ENCODE results near the gene WFDC10A.
"Not testable (repeated sequence)": the region's sequence is repeated elsewhere in the genome, so short reads cannot be mapped to it uniquely, and the experiment has no call there.

Gene WFDC10A

DNA sequence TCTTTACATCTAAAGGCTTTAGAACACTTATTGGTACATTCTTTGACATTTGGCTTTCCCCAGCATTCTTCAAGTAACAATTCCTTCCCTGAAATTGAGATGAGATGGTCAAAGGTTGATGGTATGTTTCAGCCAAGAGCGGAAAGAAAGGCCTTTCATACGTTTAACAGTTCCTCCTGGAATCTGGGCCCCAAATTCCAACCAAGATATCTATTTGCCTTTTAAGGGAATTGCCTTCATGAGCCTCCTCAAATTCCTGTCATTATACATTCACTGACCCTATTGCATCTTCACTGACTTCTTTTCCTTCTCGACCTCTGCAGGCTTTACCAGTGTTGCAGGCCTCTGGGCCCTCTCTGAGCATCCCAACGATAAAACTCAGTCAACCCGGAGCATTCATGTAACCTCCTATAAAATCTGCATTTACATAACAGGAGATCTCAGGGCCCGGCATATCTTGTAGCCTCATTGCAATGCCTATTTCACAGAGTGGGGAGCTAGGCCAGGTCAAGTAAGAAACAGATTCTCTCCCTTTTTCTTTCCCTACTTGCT is 19.8 kb downstream of the WFDC10A start:
- DNase-seq, result no peak

GRCh38 chr20:45651726-45652125 is 22.2 kb downstream of the WFDC10A start:
- not testable (repeated sequence) for DNase-seq

DNA sequence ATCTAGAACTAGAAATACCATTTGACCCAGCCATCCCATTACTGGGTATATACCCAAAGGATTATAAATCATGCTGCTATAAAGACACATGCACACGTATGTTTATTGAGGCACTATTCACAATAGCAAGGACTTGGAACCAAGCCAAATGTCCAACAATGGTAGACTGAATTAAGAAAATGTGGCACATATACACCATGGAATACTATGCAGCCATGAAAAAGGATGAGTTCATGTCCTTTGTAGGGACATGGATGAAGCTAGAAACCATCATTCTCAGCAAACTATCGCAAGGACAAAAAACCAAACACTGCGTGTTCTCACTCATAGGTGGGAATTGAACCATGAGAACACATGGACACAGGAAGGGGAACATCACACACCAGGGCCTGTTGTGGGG is 27.5 kb downstream of the WFDC10A start:
- DNase-seq, result not testable (repeated sequence)

DNA sequence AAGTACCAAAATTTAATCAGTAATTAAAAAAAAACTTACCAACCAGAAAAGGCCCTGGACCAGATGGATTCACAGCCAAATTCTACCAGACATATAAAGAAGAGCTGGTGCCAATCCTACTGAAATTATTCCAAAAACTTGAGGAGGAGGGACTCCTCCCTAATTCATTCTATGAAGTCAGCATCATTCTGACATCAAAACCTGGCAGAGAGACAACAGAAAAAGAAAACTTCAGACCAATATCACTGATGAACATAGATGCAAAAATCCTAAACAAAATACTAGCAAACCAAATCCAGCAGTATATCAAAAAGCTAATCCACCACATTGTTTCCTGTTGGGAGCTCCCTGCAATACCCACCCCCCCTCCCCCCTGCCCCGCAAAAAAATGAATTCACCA is 40.6 kb downstream of the WFDC10A start, which contains the start of gene WFDC11:
TSS of gene WFDC11 (minus strand) at position 101 of the 400 bp plus-strand sequence. CDS start 19,639 bp downstream, outside the sequence.
- DNase-seq, result no peak

GRCh38 chr20:45672765-45673164 is 43.2 kb downstream of the WFDC10A start:
- no peak for DNase-seq

- DNase-seq, result no peak
Measured at GRCh38 chr20:45679650-45680049, 50.1 kb downstream of the WFDC10A start.

Data from NCI-H2171 (cell line).